ENCODE measurements around the gene ZNF674. TPM values are rescaled to one million over a fixed set of nuclear protein-coding genes. Genes with fewer than 3 reads are reported as not detected.
"Not testable (repeated sequence)": the region's sequence is repeated elsewhere in the genome, so short reads cannot be mapped to it uniquely, and the experiment has no call there.

Gene ZNF674
- total RNA-seq, 1 donor from 2014 or later, result 5.6 TPM

GRCh38 chrX:46551494-46552128, 6.4 kb upstream of the ZNF674 start:
- DNase-seq (no peak), ATAC-seq (no peak)
- H3K4me1 ChIP-seq, result peaks cover 2% of the 10 kb centered on the region
- intact Hi-C loops (cut with DNase I), result no loop called here
- H3K27me3 ChIP-seq (ENCODE audit: low read depth), result no peaks in the 10 kb centered on the region
- H3K4me3 ChIP-seq, result no peak overlapping the region
- TF ChIP-seq, protein P1, sequence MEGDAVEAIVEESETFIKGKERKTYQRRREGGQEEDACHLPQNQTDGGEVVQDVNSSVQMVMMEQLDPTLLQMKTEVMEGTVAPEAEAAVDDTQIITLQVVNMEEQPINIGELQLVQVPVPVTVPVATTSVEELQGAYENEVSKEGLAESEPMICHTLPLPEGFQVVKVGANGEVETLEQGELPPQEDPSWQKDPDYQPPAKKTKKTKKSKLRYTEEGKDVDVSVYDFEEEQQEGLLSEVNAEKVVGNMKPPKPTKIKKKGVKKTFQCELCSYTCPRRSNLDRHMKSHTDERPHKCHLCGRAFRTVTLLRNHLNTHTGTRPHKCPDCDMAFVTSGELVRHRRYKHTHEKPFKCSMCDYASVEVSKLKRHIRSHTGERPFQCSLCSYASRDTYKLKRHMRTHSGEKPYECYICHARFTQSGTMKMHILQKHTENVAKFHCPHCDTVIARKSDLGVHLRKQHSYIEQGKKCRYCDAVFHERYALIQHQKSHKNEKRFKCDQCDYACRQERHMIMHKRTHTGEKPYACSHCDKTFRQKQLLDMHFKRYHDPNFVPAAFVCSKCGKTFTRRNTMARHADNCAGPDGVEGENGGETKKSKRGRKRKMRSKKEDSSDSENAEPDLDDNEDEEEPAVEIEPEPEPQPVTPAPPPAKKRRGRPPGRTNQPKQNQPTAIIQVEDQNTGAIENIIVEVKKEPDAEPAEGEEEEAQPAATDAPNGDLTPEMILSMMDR (IDR thresholded peaks at IDR 0.05), result no peak
- H3K36me3 ChIP-seq, result no peaks in the 10 kb centered on the region
- H3K27ac ChIP-seq, result no peak overlapping the region
- no peaks in the 10 kb centered on the region for H3K9me3 ChIP-seq

GRCh38 chrX:46549914-46550313, 4.7 kb upstream of the ZNF674 start:
- Histone ChIP-seq H3K4me3 (no peak overlapping the region), H3K9me3 (no peaks in the 10 kb centered on the region), H3K36me3 (no peaks in the 10 kb centered on the region), H3K27me3 (ENCODE audit: low read depth) (no peaks in the 10 kb centered on the region), H3K27ac (no peak overlapping the region), H3K4me1 (peaks cover 8% of the 10 kb centered on the region)
- TF ChIP-seq, protein P1 (IDR thresholded peaks at IDR 0.05), result no peak
- DNase-seq (no peak), ATAC-seq (no peak)
- intact Hi-C loops (cut with DNase I), result no loop called here

DNA sequence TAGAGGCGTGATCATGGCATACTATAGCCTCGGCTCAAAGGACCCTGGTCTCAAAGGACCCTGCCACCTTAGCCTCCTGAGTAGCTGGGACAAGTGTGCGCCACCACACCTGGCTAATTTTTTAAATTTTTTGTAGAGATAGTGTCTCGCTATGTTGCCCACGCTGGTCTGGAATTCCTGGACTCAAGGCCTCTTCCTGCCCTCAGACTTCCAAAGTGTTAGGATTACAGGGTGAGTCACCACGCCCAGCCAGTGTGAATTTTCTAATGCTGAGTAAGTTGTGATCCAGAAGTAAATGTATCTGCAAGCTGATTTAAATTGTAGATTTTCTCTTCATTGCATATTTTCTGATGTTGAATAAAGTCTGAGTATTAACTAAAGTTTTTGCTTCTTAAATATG, 2.6 kb upstream of the ZNF674 start:
- H3K36me3 ChIP-seq, result no peaks in the 10 kb centered on the region
- TF ChIP-seq, protein P1 (IDR thresholded peaks at IDR 0.05), result no peak
- DNase-seq, result no peak
- no peak overlapping the region for H3K4me3 ChIP-seq
- no peak overlapping the region for H3K27ac ChIP-seq
- H3K4me1 ChIP-seq, result peaks cover 8% of the 10 kb centered on the region
- H3K9me3 ChIP-seq, result no peaks in the 10 kb centered on the region
- H3K27me3 ChIP-seq (ENCODE audit: low read depth), result no peaks in the 10 kb centered on the region
- no peak for ATAC-seq
- intact Hi-C loops (cut with DNase I), result no loop called here

DNA sequence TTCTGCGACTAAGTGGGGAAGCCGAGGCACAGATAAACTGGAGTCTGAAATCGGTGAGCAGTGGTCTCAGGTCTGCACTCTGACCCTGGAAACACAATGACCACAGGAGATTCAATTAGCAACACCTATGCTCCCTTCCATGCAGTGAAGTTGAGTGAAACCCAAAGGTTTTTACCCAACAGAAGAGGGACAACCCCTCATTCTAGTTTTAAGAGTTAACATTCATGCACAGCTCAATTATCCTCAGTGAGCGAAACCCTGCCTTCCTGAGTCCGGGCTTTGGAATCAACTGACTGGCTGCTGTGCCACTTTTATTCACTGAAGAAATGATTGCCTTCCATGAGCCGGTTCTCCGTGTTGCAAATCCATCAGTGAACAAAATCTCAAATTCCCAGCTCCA, 694 bp downstream of the ZNF674 start:
- H3K27me3 ChIP-seq (ENCODE audit: low read depth); H3K9me3 ChIP-seq; intact Hi-C loops (cut with DNase I); DNase-seq; ATAC-seq; H3K4me1 ChIP-seq; H3K36me3 ChIP-seq: not testable (repeated sequence)
- Histone ChIP-seq H3K4me3 (peak overlapping the region; percentile 79), H3K27ac (peak overlapping the region; percentile 82)

GRCh38 chrX:46543441-46543840, 1.8 kb downstream of the ZNF674 start:
- H3K9me3 ChIP-seq, result no peaks in the 10 kb centered on the region

DNA sequence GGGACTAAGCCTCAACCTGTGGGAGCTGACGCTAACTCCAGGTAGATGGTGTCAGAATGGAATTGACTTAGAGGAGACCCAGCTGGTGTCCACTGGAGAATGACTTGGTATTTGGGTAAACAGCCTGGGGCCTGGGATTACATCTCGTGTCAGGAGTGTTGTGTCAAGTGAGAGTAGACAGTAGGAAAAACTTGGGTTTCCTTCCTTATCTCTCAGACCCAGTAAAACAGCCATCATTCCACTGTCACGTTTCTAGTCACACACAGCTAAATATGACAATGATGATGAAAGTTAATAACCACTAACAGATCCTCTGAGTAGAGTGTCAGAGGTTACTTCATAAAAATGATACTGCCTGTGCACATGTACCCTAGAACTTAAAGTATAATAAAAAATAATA, 13.8 kb downstream of the ZNF674 start:
- Histone ChIP-seq H3K4me1 (no peaks in the 10 kb centered on the region), H3K27ac (no peak overlapping the region), H3K27me3 (ENCODE audit: low read depth) (no peaks in the 10 kb centered on the region), H3K9me3 (no peaks in the 10 kb centered on the region), H3K4me3 (no peak overlapping the region), H3K36me3 (no peaks in the 10 kb centered on the region)
- TF ChIP-seq, protein P1 (IDR thresholded peaks at IDR 0.05), result no peak
- no peak for ATAC-seq
- DNase-seq, result no peak
- intact Hi-C loops (cut with DNase I), result no loop called here

More at GRCh38 chrX:46543441-46543840, 1.8 kb downstream of the ZNF674 start:
- Histone ChIP-seq H3K27ac (no peak overlapping the region), H3K4me1 (peaks cover 8% of the 10 kb centered on the region), H3K27me3 (ENCODE audit: low read depth) (no peaks in the 10 kb centered on the region), H3K4me3 (no peak overlapping the region), H3K36me3 (no peaks in the 10 kb centered on the region)
- TF ChIP-seq, protein P1 (IDR thresholded peaks at IDR 0.05), result no peak
- intact Hi-C loops (cut with DNase I), result no loop called here
- no peak for ATAC-seq
- DNase-seq, result no peak

DNA sequence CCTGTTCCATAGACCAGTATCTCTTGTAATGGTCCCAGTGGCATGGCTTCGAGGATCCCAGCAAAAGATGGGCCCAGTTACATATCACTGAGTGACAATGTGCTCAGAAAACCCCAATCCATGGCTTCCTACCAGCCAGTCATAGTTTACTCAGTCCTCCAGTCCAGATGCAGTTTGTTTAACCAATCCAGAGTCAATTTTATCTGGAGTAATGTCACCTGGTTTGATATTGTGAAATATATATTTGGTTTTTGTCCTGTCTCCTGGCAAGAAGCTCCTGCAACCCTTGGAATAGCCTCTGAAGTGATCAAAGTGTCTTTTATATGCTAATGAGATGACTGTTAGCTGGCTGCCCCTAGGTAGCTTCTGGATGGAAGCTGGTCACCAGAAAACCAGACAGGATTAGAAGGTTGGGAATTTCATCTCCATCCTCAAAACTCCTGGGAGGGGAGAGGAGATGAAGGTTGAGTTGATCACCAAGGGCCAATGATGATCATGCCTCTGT, 14.8 kb downstream of the ZNF674 start:
- H3K27ac ChIP-seq; H3K4me3 ChIP-seq; ATAC-seq; DNase-seq; intact Hi-C loops (cut with DNase I); H3K9me3 ChIP-seq; H3K27me3 ChIP-seq (ENCODE audit: low read depth); H3K4me1 ChIP-seq; H3K36me3 ChIP-seq: not testable (repeated sequence)

DNA sequence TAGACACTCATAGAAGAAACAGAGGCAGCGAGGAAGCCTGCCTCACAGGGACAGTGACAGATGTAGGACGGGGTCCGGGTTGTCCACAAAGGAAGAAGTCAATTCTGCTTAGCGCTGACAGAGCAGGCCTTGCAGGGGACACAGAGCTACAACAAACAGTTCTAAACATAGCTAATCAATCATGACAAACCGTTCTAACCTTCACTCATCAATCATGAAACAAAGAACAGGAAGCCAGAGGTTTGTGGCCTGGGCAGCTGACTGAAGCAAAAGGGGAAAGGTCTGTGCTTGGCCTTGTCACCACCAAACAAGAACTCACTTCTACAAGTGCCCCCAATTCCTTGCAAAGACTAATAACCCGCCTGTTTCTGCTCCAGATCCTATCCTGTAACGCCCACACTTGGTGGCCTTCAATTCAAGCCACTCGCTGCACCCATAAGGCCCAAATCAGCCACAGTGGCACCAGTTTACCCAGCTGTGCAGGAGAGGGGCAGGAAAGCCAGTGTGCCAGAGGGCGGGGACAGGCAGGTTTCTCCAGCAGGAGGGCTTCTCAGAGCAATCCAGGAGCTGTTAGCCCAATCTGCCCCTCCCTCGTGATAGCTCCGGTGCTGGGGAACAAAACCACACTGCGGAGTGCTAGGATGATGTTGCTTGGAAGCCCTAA, 15.3 kb downstream of the ZNF674 start:
- ATAC-seq; H3K36me3 ChIP-seq; H3K4me3 ChIP-seq; DNase-seq; H3K27me3 ChIP-seq (ENCODE audit: low read depth); H3K27ac ChIP-seq; intact Hi-C loops (cut with DNase I); H3K9me3 ChIP-seq; H3K4me1 ChIP-seq: not testable (repeated sequence)

DNA sequence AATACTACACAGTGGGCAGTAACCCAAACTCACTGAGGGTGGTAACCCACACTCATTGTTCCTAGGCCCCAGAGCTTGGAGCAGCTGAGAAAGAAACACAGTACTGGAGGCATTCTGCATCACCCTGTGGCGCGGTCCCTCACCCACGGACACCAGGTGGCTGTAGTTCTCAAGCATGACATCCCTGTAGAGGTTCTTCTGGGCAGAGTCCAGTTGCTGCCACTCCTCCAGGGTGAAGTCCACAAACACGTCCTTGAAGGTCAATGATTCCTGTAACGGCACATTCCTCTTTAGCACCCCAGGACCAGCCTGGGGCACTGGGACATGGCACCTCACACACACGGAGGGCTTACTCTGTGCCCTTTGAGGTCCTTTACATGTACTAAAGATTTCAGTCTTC, 16.6 kb downstream of the ZNF674 start:
- H3K4me1 ChIP-seq; H3K27ac ChIP-seq; H3K4me3 ChIP-seq; H3K27me3 ChIP-seq (ENCODE audit: low read depth); DNase-seq; H3K9me3 ChIP-seq; intact Hi-C loops (cut with DNase I); H3K36me3 ChIP-seq; ATAC-seq: not testable (repeated sequence)
